Ammon's horn (tissue), 1 donor: Measurements from ENCODE around the gene GAK.
"Not testable (repeated sequence)": the region's sequence is repeated elsewhere in the genome, so short reads cannot be mapped to it uniquely, and the experiment has no call there.

Source experiments
- DNase-seq: peaks from one replicate; pipeline ENCODE4 v3.0.0-alpha.2; 2016; ENCODE audit warnings: low spot score

The GAK gene

DNA sequence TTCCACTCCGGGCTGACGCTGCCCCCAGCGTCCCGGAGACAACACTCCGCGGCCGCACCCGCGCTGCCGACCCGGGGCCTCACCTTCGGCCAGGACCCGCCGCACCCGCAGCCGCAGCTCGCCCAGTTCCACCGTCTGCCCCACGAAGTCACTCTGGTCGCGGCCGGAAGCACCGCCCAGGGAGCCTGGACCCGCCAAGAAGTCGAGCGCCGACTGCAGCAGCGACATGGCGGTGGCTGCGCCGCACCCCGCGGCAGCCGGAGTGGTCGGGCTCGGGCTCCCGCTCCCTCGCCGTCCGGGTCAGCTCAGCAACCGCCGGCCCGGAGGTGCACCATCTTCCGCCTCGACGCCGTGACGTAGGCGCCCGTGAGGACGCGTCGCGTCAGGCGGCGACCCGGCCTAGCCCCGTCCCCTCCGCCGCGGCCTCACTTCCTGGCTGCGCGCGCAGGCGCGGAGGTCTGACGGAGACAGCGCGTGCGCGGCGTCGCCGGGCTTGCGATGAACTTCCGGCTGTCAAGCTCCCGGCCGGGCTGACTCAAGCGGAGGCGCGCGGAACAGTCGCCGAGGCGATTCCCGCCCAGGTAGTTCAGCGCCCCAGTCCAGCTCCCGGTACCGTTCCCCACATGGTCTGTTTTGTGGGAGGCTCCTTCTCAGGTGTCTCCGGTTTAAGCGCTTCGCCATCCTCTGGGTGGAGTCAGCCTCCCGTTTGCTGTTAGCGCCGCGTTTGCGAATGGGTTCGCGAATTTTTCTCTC lies at the start of gene GAK, which contains the start of gene TMEM175:
Gene GAK, minus strand, starts transcription at position 357 of the 753 bp plus-strand sequence. Its CDS starts 129 bp downstream, at position 228.
Gene TMEM175, plus strand, starts transcription at position 501 of the 753 bp plus-strand sequence. CDS start 15,280 bp downstream, outside the sequence.
- peak; percentile 95 for DNase-seq

DNA sequence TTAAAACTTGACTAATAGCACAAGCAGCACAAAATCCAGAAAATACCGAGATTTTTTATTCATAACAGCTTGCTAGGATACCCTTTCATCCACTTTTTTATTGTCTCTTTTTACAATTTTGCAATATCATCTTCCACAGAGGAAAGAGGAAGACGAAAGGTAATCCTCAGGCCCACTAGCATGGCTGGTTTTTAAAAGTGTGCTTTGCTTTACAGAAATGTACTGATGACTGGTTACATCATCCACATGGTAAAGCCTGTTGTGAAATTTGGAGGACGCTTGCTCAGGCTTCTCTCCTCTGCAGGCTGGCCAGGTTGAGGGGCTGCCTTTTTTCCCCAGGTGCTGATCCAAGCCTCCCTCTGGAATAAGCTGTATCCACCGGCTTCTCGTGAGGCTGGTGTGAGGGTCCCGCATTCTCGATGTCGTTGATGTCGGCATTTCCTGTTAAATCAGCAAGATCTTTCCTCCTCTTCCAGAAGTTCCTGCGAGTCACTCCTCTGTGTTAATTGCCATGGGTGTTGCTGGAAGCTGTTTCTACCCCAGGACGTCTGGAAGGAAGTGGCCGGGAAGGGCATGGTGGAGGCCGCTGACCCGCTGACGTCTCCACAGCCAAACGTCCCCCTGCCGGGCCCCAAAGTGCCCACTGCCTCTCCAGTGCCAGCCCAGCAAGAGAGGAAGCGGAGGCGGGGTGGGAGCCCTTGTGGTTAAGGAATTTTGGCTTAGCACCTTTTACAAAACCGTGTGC lies 47.0 kb upstream of the GAK start:
- DNase-seq, result no peak

GRCh38 chr4:976016-976415 lies 43.9 kb upstream of the GAK start:
- DNase-seq, result not testable (repeated sequence)

- DNase-seq, result no peak
Measured at GRCh38 chr4:974668-975067, 42.6 kb upstream of the GAK start.

DNA sequence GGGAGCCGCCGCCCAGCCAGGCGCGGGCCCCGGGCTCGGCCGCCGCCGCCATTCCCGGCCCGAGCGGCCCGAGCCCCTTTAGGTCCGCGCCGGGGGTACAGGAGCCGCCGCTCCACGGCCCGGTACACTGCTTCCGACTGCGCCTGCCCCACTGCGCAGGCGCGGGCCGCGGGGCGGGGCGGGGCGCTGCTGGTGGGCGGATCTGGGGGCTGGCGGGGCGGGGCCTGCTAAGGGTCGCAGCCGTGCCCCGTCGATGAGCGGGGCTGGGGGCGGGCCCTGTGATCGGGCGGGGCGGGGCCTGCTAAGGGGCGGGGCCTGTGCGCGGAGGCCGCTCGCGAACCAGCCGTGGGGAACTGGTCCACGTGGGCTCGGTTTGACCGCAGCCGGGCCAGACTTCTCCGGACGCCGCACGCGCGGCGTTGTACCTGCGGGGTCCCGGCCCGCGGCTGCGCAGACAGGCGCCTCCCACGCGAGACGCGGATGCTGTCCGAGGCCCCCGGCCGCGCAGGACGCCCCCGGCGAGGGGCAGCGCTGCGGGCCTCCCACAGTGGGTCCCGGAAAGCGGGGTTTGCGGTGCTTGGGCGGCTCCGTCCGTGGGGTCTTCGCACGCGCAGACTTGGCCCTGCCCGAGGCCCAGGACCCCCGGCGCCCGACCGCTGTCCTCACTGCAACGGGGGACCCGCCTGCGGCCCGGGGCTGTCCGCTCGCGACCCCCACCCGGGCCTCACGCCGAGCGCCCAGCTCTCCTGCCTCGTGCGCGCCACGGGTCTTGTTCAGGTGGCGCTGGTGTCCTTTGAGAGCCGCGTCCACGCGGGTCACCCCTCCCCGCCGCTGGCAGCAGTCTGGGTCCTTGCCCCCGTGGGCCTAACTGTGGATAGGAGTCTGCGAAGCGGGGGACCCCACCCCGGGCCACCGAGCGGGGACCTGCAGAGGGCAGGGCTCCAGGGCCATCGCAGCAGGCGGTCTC lies 41.6 kb upstream of the GAK start, which contains the start of gene DGKQ:
Gene DGKQ, minus strand, starts transcription at position 139 of the 967 bp plus-strand sequence. Its CDS starts 87 bp downstream, at position 52.
- DNase-seq, result peak; percentile 93

DNA sequence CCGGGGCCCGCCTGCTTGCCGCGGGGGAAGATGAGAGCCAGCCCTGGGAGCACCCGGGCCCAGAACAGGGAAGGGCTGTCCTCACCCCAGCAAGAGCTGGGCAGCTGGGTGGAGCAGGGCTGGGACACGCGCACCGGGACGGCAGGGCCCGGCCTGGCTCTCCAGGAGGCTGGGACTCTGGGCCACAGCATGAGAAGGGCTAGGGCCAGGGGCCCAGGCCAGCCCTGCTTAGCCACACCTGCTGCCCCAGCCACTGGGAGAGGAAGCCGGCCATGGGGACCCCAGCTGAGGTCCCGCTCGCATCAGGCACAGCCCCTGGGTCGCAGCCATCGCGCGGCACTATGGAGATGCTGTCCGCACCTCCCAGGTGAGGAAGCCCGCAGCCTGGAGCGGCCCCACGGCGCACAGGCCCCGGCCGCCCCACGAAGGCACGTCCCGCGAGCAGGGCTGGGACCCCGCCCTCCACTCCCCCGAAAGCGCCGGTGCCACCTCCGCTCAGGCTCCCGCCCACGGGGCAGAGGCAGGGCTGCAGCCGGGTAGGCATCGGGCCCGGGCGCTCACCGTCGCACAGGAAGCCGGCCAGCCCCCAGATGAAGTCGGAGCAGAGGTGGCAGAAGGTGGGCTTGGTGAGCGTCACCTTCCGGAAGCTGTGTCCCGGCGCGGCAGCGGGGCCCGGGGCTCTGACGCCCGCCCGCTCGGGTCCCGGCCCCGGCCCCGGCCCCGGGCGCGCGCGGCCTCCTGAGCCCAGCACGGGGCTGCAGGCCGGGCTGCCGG lies 40.7 kb upstream of the GAK start:
- no peak for DNase-seq

- DNase-seq, result no peak
Measured at GRCh38 chr4:971666-972500, 39.8 kb upstream of the GAK start.

- no peak for DNase-seq
Measured at GRCh38 chr4:970854-971520, 38.9 kb upstream of the GAK start.

GRCh38 chr4:970046-970745 lies 38.1 kb upstream of the GAK start:
- DNase-seq, result no peak

- no peak for DNase-seq
Measured at GRCh38 chr4:968621-969394, 36.7 kb upstream of the GAK start.

GRCh38 chr4:968221-968620 lies 36.1 kb upstream of the GAK start:
- no peak for DNase-seq

- DNase-seq, result no peak
Measured at GRCh38 chr4:967113-968104, 35.3 kb upstream of the GAK start.

- DNase-seq, result no peak
Measured at GRCh38 chr4:966266-967112, 34.4 kb upstream of the GAK start.

- DNase-seq, result no peak
Measured at GRCh38 chr4:965766-966134, 33.6 kb upstream of the GAK start.

- no peak for DNase-seq
Measured at GRCh38 chr4:965048-965765, 33.1 kb upstream of the GAK start.
